Effector memory CD4-positive, alpha-beta T cell (primary cell): ENCODE results near the gene TMEM50B.

Experiments used
- DNase-seq, 3 donors: peaks; one replicate each; pipeline ENCODE4 v3.0.0-alpha.2; 2020
- H3K27ac ChIP-seq: 2 replicates; pipeline ENCODE4 v1.7.0; 2013; ENCODE audit warnings: mild to moderate bottlenecking, low read length, moderate library complexity; ENCODE audit not compliant: insufficient read depth, poor library complexity, severe bottlenecking
- H3K27me3 ChIP-seq: replicated peaks from 2 replicates; pipeline ENCODE4 v1.7.0; 2013; ENCODE audit warnings: mild to moderate bottlenecking, low read length; ENCODE audit not compliant: insufficient read depth, control insufficient read depth, poor library complexity, severe bottlenecking
- H3K36me3 ChIP-seq: 2 replicates; pipeline ENCODE4 v1.7.0; 2013; ENCODE audit warnings: mild to moderate bottlenecking, low read length, moderate library complexity; ENCODE audit not compliant: control insufficient read depth, insufficient read depth
- H3K4me1 ChIP-seq: 2 replicates; pipeline ENCODE4 v1.7.0; 2013; ENCODE audit warnings: low read length, mild to moderate bottlenecking; ENCODE audit not compliant: control insufficient read depth, insufficient read depth, poor library complexity, severe bottlenecking
- H3K4me3 ChIP-seq: 2 replicates; pipeline ENCODE4 v1.7.0; 2013; ENCODE audit warnings: low read length, low read depth, mild to moderate bottlenecking; ENCODE audit not compliant: insufficient read depth, poor library complexity, severe bottlenecking
- H3K9me3 ChIP-seq: 2 replicates; pipeline ENCODE4 v1.7.0; 2013; ENCODE audit warnings: mild to moderate bottlenecking, low read length, moderate library complexity; ENCODE audit not compliant: control insufficient read depth

TMEM50B gene

GRCh38 chr21:33496345-33496744 lies 16.6 kb upstream of the TMEM50B start:
- no peaks in the 10 kb centered on the region for H3K4me1 ChIP-seq
- H3K9me3 ChIP-seq: no peaks in the 10 kb centered on the region
- no peak overlapping the region for H3K4me3 ChIP-seq
- H3K36me3 ChIP-seq: no peaks in the 10 kb centered on the region
- no peak for DNase-seq
- no peaks in the 10 kb centered on the region for H3K27me3 ChIP-seq
- no peak overlapping the region for H3K27ac ChIP-seq

- Histone ChIP-seq H3K27ac (no peak overlapping the region), H3K36me3 (no peaks in the 10 kb centered on the region), H3K9me3 (no peaks in the 10 kb centered on the region), H3K27me3 (no peaks in the 10 kb centered on the region), H3K4me3 (no peak overlapping the region), H3K4me1 (peaks cover 4% of the 10 kb centered on the region)
- no peak for DNase-seq
Measured at GRCh38 chr21:33495743-33496142, 16.0 kb upstream of the TMEM50B start.

- Histone ChIP-seq H3K36me3 (no peaks in the 10 kb centered on the region), H3K27ac (no peak overlapping the region), H3K9me3 (no peaks in the 10 kb centered on the region), H3K27me3 (no peaks in the 10 kb centered on the region), H3K4me1 (peaks cover 5% of the 10 kb centered on the region), H3K4me3 (no peak overlapping the region)
- no peak for DNase-seq
Measured at GRCh38 chr21:33493756-33494155, 14.0 kb upstream of the TMEM50B start.

GRCh38 chr21:33492571-33492970 lies 12.8 kb upstream of the TMEM50B start:
- Histone ChIP-seq H3K4me3 (no peak overlapping the region), H3K27me3 (no peaks in the 10 kb centered on the region), H3K4me1 (peaks cover 5% of the 10 kb centered on the region), H3K36me3 (no peaks in the 10 kb centered on the region), H3K27ac (no peak overlapping the region), H3K9me3 (no peaks in the 10 kb centered on the region)
- no peak for DNase-seq

GRCh38 chr21:33491373-33492102 lies 11.8 kb upstream of the TMEM50B start, which contains the start of gene DNAJC28:
Gene DNAJC28 (minus strand): TSS chr21:33491716. CDS start chr21:33489393, 2,323 bp downstream.
- Histone ChIP-seq H3K27me3 (no peaks in the 10 kb centered on the region), H3K4me3 (peak within 1 kb of the TSS; percentile 77), H3K27ac (peak within 1 kb of the TSS; percentile 72), H3K4me1 (peaks cover 5% of the 10 kb centered on the region), H3K36me3 (no peaks in the 10 kb centered on the region), H3K9me3 (no peaks in the 10 kb centered on the region)
- DNase-seq: peak; percentile 83 to 91 (median 90)

GRCh38 chr21:33490991-33491372 lies 11.2 kb upstream of the TMEM50B start:
- no peaks in the 10 kb centered on the region for H3K27me3 ChIP-seq
- H3K4me3 ChIP-seq: peak overlapping the region; percentile 77
- H3K27ac ChIP-seq: peak overlapping the region; percentile 72
- no peaks in the 10 kb centered on the region for H3K36me3 ChIP-seq
- DNase-seq: no peak
- H3K4me1 ChIP-seq: peaks cover 5% of the 10 kb centered on the region
- H3K9me3 ChIP-seq: no peaks in the 10 kb centered on the region

- no peaks in the 10 kb centered on the region for H3K27me3 ChIP-seq
- no peak for DNase-seq
- peaks cover 5% of the 10 kb centered on the region for H3K4me1 ChIP-seq
- H3K27ac ChIP-seq: no peak overlapping the region
- no peaks in the 10 kb centered on the region for H3K9me3 ChIP-seq
- H3K36me3 ChIP-seq: no peaks in the 10 kb centered on the region
- H3K4me3 ChIP-seq: no peak overlapping the region
Measured at GRCh38 chr21:33488936-33489335, 9.2 kb upstream of the TMEM50B start.

GRCh38 chr21:33487996-33488395 lies 8.2 kb upstream of the TMEM50B start:
- no peak overlapping the region for H3K4me3 ChIP-seq
- no peaks in the 10 kb centered on the region for H3K27me3 ChIP-seq
- no peaks in the 10 kb centered on the region for H3K36me3 ChIP-seq
- H3K9me3 ChIP-seq: no peaks in the 10 kb centered on the region
- H3K27ac ChIP-seq: no peak overlapping the region
- no peak for DNase-seq
- peaks cover 5% of the 10 kb centered on the region for H3K4me1 ChIP-seq

GRCh38 chr21:33481314-33481943 lies 1.7 kb upstream of the TMEM50B start:
- H3K36me3 ChIP-seq: no peaks in the 10 kb centered on the region
- DNase-seq: no peak
- H3K9me3 ChIP-seq: no peaks in the 10 kb centered on the region
- H3K27me3 ChIP-seq: no peaks in the 10 kb centered on the region
- H3K4me1 ChIP-seq: peaks cover 10% of the 10 kb centered on the region
- H3K27ac ChIP-seq: no peak overlapping the region
- no peak overlapping the region for H3K4me3 ChIP-seq

GRCh38 chr21:33480481-33481103 lies 818 bp upstream of the TMEM50B start:
- peaks cover 10% of the 10 kb centered on the region for H3K4me1 ChIP-seq
- H3K27ac ChIP-seq: peak overlapping the region; percentile 94
- no peaks in the 10 kb centered on the region for H3K36me3 ChIP-seq
- H3K9me3 ChIP-seq: no peaks in the 10 kb centered on the region
- H3K27me3 ChIP-seq: no peaks in the 10 kb centered on the region
- H3K4me3 ChIP-seq: peak overlapping the region; percentile 93
- DNase-seq: no peak
